ENCODE measurements around the gene GJD2. TPM values are rescaled to one million over a fixed set of nuclear protein-coding genes. Genes with fewer than 3 reads are reported as not detected.

Gene GJD2
- polyA plus RNA-seq, 1 of the 3 experiments (the other 2 are of a cell fraction): not detected

GRCh38 chr15:34749691-34750090, 5.1 kb downstream of the GJD2 start:
- 42% methylated on average over 4 of the region's 4 CpGs for WGBS (ENCODE audit: low lambda C conversion rate)
- Histone ChIP-seq H3K9ac (no peak overlapping the region), H3K4me1 (ENCODE audit: control insufficient read depth in 1 of 2, insufficient read depth in 2 of 2, low read depth in 1 of 2, low read length in 1 of 2) (no peaks in the 10 kb centered on the region; a peak in 1 of 4 replicates), H3K27me3 (ENCODE audit: insufficient read depth) (peaks cover 10% of the 10 kb centered on the region), H3K4me2 (no peak overlapping the region), H3K9me3 (no peaks in the 10 kb centered on the region), H3K79me2 (ENCODE audit: insufficient read depth) (no peaks in the 10 kb centered on the region), H2AFZ (ENCODE audit: low read depth) (no peak overlapping the region), H3K36me3 (replicated peaks in 1 of 2; ENCODE audit: control insufficient read depth in 1 of 2, insufficient read depth in 2 of 2, low read length in 1 of 2) (no peaks in the 10 kb centered on the region), H3F3A (replicated peaks; ENCODE audit: insufficient read depth) (no peaks in the 10 kb centered on the region), H3K27ac (ENCODE audit: low read depth in 2 of 2, low read length in 1 of 2) (no peak overlapping the region), H4K20me1 (ENCODE audit: insufficient read depth) (no peaks in the 10 kb centered on the region), H3K9me2 (no peaks in the 10 kb centered on the region), H3K4me3 (ENCODE audit: low read depth in 2 of 2, low read length in 1 of 2) (no peak overlapping the region)
- CTCF ChIA-PET: interaction anchor here (0.6 kb wide), 1 partner anchor 16 kb away, joined by 3 read pairs; no protein-coding TSS in a partner anchor
- DNase-seq: no peak
- POLR2A ChIA-PET: no interaction called here
- TF ChIP-seq RXRA (IDR thresholded peaks at IDR 0.05; ENCODE audit: borderline replicate concordance, low read depth) (no peak), TAF1 (IDR thresholded peaks at IDR 0.05; ENCODE audit: borderline replicate concordance, low read depth, low read length) (no peak), RFX5 (IDR thresholded peaks at IDR 0.05; ENCODE audit: low read length) (no peak), NFIC (IDR thresholded peaks at IDR 0.05; ENCODE audit: borderline replicate concordance) (no peak), REST (IDR thresholded peaks at IDR 0.05; ENCODE audit: low read depth, low read length) (no peak), GABPA (IDR thresholded peaks at IDR 0.05; ENCODE audit: low read depth) (no peak)

DNA sequence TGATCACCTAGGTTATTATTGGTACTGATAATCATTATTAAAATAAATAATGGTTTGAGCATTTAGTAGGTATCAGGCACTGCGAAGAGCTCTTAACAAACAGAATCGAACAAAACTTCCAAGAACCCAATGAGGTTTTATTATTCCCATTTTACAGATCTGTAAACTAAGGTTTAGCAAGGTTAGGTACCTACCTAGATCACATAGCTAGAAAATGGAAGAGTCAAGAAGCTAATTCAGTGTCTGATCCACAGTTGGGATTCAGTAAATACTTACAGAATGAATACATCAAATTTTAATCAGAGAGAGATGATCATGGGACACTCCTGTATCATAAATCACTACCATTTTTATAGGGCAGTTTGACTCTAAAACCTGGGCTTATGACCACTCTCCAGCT, 15.5 kb downstream of the GJD2 start:
- no peak overlapping the region for H3K27ac ChIP-seq (ENCODE audit: low read depth in 2 of 2, low read length in 1 of 2)
- ChIA-PET CTCF (interaction anchor here (1.0 to 1.2 kb wide), 2 partner anchors 10 to 16 kb away, joined by 3 to 4 read pairs; no protein-coding TSS in a partner anchor), POLR2A (no interaction called here)
- no peak overlapping the region for H3K4me2 ChIP-seq
- DNase-seq: no peak
- no peaks in the 10 kb centered on the region for H3K4me1 ChIP-seq (ENCODE audit: control insufficient read depth in 1 of 2, insufficient read depth in 2 of 2, low read depth in 1 of 2, low read length in 1 of 2)
- H3F3A ChIP-seq (replicated peaks; ENCODE audit: insufficient read depth): no peaks in the 10 kb centered on the region
- WGBS (ENCODE audit: low lambda C conversion rate): 40% methylated on average over 2 of the region's 2 CpGs
- H3K36me3 ChIP-seq (replicated peaks in 1 of 2; ENCODE audit: control insufficient read depth in 1 of 2, insufficient read depth in 2 of 2, low read length in 1 of 2): no peaks in the 10 kb centered on the region
- no peaks in the 10 kb centered on the region for H3K79me2 ChIP-seq (ENCODE audit: insufficient read depth)
- TF ChIP-seq MXI1 (IDR thresholded peaks at IDR 0.05; ENCODE audit: low read depth, low read length) (no peak), MAX (IDR thresholded peaks at IDR 0.05; ENCODE audit: low read depth) (no peak)
- no peak overlapping the region for H2AFZ ChIP-seq (ENCODE audit: low read depth)
- no peaks in the 10 kb centered on the region for H3K9me2 ChIP-seq
- H4K20me1 ChIP-seq (ENCODE audit: insufficient read depth): no peaks in the 10 kb centered on the region
- peaks cover 14% of the 10 kb centered on the region; the same call in 1 of the 2 replicates for H3K27me3 ChIP-seq (ENCODE audit: insufficient read depth)
- no peak overlapping the region for H3K9ac ChIP-seq
- H3K4me3 ChIP-seq (ENCODE audit: low read depth in 2 of 2, low read length in 1 of 2): no peak overlapping the region
- no peaks in the 10 kb centered on the region for H3K9me3 ChIP-seq
